Adrenal gland (tissue), 5 donors: ENCODE data around the gene SLC19A1.

Experiments used
- CTCF ChIP-seq, 6 experiments: fragments of 450-650 bp in 4 of 6; fragments of 200-600 bp in 2 of 6; sonication (generic) in 1 of 6; IDR thresholded peaks; 1 replicate in 5 of 6; 2 replicates in 1 of 6; pipeline versions ENCODE4 v1.5.1 to v1.8.0; 2016 to 2021; ENCODE audit warnings: antibody characterized with exemption in 6 of 6, mild to moderate bottlenecking in 2 of 6, moderate library complexity in 1 of 6
- POLR2A ChIP-seq, 2 donors: fragments of 450-650 bp; IDR thresholded peaks; one replicate each; pipeline ENCODE4 v1.6.1; 2017; ENCODE audit warnings: antibody characterized with exemption in 2 of 2, mild to moderate bottlenecking in 2 of 2, moderate library complexity in 1 of 2
- donor health status: DM: no; HTN: no; CAD: no.

DNA sequence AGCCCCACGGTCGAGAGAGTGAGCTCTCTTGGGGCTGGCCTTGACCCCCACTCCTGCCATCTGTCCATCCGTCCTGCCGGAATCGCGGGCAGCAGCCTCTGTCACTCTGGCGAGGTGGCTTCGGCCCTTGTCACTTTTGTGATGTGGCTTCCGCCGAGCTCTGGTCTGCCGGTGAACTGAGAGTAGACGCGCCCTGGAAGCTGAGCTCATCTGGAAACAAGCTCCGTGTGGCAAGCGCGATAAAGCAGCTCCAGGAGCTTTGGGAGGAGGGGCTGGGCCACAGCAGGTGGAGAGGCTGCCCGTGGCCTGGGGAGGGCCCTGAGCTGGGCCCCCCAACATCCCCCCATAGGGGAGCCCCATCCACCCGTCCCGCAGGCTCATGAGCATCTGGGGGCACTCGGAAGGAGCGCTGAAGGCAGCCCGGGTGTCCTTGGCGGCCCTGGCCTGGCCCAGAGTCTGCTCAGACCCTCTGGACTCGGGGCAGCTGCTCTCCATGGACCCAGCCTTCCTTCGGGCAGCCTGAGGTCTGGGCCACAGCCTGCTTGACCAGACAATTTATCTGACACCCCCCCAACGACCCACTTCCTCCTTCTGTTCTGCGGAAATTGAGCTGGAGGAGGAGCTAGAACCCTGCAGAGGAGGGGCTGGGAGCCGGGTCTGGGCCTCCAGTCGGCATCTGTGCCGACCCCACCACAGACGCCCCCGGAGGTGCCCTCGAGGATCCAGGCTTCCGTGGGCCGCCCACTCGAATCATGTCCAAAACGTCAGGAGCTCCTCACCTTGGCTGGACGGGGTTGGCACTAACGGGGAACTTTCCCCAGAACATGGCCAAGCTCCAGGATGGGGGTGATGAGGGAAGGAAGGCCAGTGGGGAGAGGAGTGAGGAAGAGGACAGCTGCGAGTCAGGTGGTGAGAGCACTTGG lies 59.1 kb downstream of the SLC19A1 start:
- no peak for TF ChIP-seq POLR2A (IDR thresholded peaks at IDR 0.05)
- TF ChIP-seq CTCF (IDR thresholded peaks at IDR 0.05) = no peak
